HG03095 (cell line): ENCODE measurements around the gene PGLYRP1.

Source experiments
- ATAC-seq: cut with Tn5 transposase; IDR thresholded peaks from one replicate; pipeline ENCODE4 v1.9.1; 2021; ENCODE audit warnings: moderate library complexity; ENCODE audit not compliant: unreplicated experiment

PGLYRP1 gene, protein sequence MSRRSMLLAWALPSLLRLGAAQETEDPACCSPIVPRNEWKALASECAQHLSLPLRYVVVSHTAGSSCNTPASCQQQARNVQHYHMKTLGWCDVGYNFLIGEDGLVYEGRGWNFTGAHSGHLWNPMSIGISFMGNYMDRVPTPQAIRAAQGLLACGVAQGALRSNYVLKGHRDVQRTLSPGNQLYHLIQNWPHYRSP

DNA sequence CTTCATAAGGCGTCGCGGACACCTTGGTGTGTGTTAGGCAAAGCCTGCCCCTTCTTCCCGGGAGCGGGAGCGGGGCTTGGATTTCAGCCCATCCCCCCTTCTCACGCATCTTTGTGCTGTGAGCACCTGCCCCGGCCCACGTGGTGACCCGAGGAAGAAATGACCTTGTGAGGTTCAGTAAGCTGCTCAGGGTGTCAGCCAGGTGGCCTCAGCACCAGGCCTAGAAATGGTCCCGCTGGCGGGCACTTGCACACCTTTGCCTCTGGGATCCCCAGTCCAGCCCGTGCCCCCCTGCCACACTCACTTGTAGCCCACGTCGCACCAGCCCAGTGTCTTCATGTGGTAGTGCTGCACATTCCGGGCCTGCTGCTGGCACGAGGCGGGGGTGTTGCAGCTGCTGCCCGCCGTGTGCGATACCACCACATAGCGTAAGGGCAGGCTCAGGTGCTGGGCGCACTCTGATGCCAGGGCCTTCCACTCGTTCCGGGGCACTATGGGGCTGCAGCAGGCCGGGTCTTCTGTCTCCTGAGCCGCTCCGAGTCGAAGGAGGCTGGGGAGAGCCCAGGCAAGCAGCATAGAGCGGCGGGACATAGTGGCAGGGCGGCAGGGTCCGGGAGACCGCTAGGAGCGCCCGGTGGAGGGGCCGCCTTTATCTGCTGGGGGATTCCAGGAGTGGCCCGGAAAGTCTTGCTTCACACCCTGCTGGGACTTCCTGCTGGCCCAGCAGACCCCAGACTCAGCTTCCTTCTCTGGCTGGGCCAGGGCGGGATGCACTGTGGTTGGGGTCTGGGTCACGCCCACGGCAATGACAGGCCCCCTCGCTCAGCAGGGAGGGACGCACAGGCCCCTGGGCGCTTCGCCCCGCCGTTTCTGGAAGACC, at the start of gene PGLYRP1:
Gene PGLYRP1 (minus strand): TSS at position 623 of the 880 bp plus-strand sequence. CDS start 32 bp downstream, at position 591.
- no peak for ATAC-seq

DNA sequence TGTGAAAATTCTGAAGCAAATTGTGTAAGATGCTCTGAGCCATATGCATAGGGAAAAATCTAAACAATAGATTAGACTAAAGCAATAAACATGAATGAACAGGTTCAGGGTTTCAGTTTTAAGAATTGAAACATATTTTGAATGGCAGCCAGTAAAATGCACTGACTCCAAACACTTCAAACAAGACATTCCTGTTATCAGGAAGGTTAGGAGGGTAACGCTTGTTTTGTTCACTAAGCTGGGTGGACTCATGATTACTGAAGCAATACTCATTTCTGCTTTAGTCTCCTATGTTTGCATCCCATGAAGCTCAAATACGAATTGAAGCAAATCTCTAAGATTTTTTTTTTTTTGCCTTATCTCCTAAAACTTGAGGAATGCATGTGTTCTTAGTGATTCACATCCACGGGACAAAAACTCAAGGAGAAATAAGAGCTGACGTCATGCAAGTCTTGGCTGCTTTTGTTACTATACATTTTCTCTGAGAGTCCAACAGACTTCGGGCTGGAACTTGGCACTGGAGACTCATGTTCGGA, 47.0 kb upstream of the PGLYRP1 start:
- no peak for ATAC-seq

DNA sequence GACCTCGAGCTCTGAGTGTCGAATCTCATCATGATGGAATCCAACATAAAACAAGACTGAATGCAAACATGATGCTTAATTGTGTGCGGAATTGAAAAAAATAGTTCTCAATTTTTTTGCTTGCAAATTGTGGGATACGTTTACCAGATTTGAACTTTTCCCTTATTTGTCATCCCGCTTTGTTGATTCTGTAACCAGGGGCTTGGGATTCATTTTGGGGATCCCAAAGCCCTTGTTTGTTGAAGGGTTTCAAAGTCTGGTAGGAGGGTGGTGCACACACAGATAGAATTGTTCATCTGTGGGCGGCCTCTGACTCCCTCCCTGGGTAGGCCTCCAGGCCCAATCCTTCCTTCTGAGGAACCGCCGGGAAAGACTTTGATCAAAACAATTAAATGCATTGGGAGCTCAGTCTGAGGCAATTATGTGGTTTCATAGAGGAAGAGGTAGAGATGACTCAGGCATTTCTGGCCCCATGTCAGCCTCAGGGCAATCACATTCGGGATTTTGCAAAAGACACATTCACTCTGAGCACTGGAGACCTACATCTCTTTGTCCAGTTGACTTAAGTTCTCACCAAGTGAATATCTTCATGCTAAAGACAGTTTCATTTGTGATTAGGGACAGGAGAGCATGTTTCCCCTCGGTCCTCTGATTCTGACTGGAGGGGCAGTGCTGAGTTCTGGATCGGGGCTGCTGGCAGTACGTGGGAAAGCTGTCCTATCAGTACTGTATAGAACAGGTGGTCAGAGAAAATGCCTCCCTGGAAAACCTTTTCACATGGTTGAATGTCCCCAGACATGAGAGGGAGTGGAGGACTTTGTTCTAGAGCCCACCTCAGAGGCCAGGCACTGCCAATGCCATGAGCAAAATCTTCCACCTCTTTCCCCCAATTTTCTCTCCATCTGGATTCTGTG, 45.7 kb upstream of the PGLYRP1 start:
- ATAC-seq = no peak

DNA sequence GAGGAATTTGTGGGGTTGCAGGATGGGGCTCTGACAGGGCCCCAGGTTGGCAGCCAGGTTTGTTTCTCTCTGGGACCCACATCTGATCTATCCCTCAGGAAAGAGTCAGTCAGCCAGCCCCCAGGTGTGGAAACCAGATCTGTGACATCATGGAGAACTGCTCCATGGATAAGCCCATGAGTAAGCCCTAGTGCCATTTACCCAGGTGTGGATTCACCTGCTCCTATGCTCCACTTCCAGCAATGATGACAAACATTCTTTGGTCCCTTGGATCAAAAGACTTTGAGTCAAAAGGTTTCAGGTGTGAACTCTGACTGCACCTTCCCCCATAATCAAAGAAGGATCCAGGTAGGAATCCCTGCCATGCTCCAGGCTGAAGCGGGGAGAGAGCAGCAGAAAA, 44.8 kb upstream of the PGLYRP1 start:
- no peak for ATAC-seq

DNA sequence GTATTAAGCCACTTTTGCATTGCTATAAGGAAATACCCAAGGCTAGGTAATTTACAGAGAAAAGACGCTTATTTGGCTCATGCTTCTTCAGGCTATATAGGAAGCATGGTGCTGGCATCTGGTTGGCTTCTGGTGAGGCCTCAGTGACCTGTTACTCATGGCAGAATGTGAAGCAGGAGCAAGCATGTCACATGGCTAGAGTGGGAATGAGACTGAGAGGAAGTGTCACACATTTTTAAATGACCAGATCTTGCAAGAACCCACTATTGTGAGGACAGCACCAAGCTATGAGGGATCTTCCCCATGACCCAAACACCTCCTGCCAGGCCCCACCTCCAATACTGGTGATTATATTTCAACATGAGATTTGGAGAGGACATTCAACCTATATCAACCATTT, 43.6 kb upstream of the PGLYRP1 start:
- ATAC-seq = no peak

DNA sequence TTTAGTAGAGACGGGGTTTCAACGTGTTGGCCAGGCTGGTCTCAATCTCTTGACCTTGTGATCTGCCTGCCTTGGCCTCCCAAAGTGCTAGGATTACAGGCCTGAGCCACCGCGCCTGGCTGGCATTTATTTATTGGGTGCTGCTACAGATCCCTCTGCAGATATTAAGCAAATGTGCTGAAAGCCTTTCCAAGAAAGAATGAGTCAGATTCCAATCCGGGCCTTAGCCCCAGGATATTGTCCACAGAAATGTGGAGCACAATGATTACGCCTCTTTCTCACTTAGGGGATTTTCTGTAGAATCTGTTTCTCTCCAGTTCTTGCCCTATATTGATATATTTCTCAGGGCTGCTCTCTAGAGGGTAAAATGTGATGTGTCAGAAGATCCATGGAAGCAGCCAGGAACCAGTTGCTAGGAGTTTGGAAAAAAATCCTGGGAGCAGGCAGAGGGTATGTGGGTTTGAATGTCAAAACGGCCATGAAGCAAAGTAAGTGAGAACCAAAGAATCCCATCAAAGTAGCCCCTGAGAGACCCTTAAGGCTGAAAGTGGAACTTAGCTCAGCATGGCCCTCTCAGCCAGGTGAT, 42.7 kb upstream of the PGLYRP1 start:
- no peak for ATAC-seq

DNA sequence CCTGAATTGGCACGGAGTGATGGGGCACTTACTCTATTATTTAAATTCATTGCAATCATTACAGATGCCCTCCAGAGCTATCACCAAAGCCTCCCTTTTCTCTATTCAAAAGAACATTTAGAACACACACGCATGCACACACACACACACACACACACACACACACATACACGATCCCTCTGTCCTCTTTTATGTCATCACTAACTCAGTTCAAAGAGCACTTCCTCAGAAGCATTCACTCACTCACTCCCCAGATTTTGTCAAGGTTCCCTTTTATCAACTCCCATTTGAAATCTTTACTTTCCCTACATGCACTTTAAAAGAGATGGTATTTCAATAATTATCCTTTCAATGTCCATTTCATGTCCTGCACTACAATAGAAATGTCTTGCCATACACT, 40.3 kb upstream of the PGLYRP1 start:
- no peak for ATAC-seq

DNA sequence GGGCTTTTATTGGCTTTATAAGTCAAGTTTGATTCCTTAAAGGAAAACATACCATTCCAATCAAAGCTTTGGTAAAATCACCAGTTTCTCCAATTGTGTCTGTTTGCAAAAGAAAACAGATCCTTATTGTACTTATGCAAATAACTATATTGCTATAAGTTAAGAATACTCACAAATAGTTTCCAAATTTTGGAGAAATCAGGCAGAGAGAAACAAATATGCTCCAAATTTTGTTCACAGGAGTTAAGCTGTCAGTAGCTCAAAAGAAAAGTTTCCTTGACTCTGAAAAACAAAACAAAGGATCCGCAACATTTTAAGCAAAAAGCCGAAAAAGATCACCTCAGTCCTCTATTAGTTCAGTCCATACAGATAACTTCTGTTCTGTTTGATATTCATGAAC, 37.2 kb upstream of the PGLYRP1 start:
- no peak for ATAC-seq

DNA sequence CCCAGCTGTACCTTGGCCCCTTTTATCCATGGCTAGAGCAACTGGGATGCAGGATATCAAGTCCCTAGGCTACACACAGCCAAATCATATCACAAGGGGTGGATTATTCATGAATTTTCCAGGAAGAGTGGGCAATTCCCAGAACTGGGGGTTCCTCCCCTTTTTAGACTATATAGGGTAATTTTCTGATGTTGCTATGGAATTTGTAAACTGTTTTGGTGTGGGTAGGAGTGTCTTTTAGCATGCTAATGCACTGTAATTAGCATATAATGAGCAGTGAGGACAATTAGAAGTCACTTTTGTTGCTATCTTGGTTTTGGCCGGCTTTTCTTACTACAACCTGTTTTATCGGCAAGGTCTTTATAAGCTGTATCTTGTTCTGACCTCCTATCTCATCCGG, 35.9 kb upstream of the PGLYRP1 start:
- no peak for ATAC-seq

DNA sequence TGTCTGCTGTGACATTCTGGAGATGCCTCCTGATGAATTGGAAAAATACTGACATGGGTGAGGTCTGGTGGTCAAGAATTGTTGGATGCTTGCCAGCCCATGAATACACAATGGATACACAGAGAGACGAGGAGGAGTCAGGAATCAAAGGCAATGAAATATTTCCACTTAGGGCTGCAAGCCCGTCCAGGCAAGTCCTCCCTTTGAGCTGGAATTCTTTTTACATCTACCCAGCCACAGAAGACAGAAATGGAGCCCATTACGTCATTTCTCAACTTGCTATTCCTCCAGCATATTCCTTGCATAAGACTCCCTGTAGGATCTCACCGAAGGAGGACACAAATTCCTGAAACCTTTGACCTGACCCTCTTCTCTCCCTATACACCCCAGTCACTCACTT, 33.7 kb upstream of the PGLYRP1 start:
- no peak for ATAC-seq

DNA sequence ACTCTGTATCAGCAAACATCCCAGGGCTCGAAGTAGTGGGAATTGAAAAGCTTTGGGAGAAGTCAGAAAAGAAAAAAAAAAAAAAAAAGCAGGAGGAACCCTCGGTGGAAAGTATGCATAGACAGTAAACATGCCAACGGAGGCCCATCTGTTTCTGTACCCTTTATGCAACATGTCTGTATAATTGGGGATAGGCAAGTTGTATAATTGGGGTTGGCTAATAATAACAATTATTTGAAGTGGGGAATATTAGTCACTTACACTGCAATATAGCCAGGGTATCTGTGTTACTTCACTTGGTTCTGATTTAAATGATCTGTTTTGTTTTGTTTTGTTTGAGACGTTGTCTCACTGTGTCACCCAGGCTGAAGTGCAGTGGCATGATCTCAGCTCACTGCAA, 30.0 kb upstream of the PGLYRP1 start:
- no peak for ATAC-seq

DNA sequence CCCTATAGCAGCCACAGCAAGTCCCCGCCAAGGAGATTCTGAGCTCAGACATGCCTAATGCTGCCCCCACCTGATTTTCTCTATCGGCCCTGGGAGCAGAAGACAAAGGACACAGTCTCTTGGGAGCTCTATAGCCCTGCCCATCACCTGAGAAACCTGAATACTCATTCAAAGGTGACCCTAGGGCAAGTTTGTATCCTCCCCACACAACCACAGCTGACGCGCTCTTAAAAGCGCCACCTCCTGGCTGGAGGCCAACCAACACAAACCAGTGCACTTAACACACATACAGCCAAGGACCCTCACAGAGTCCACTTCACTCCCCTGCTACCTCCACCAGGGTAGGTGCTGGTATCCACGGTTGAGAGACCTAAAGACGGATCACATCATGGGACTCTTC, 26.7 kb upstream of the PGLYRP1 start:
- no peak for ATAC-seq

DNA sequence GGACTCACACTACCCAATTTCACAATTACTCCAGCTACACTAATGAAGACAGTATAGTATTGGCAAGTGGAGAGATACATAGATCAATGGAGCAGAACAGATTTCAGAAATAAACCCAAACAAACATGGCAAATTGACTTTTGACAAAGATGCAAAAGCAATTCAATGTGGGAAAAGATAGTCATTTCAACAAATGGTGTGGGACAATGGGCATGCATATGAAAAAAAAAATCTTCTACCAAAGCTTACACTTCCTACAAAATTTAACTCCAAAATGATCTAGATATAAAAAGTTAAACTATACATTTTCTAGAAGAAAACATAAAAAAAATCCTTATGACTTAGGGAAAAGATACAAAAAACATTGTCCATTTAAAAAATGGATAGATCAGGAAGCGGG, 20.7 kb upstream of the PGLYRP1 start:
- ATAC-seq = no peak

DNA sequence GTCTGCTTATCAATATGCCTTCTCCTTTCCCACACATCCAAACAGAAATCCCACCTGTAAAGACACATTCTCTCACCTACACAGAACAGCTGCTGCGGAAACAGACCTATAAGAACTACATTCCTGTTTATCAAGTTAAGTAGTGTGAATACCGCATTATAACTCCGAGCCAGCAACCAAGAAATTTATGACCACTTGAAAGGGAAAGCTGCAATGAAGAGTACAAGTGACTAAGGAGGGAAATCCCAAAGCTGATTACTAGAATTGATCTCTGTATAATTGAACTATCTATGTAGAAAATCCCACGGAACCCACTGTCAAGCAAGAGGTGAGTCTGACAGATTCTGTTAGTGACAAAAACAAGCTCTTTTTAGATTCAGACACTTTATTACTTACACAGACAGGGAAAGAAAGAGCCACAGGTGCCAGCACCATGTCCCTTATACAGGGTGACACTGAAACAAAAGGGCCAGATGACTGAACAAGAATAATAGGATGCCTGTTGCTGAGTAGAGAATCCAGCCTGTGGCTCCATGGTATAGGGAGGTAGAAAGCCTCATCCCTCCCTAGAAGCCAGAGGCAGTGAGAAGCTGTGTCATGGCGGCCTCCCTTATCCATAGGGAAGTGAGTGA, 19.5 kb upstream of the PGLYRP1 start:
- ATAC-seq = no peak

DNA sequence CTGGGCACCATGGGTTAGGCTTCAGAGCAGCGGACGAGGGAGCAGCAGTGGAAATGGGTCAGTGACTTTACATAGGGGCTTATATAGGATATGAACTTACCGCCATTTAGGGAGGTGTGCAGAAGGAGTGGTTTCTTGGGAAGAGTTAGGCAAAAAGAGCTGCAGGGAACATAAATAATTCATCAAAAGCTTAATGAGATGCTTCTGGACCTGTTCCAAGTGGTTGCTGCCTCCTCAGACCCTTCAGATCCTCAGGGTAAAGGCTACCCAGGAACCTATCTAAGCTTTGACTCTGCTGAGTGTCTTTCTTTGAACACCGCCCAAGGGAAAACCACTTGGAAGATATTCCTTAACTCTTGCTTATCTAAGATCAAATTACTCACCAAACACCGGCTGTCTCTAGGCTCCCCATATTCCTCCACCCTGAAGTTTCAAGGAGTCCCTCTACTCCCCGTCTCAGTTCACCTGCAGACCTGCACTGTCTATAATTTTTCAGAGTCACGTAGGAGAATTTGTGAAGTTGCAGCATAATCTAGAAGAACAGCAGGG, 18.2 kb upstream of the PGLYRP1 start, which contains the start of gene IGFL4:
Gene IGFL4 (minus strand): TSS at position 51 of the 549 bp plus-strand sequence. CDS start 40 bp downstream, at position 11.
- no peak for ATAC-seq

DNA sequence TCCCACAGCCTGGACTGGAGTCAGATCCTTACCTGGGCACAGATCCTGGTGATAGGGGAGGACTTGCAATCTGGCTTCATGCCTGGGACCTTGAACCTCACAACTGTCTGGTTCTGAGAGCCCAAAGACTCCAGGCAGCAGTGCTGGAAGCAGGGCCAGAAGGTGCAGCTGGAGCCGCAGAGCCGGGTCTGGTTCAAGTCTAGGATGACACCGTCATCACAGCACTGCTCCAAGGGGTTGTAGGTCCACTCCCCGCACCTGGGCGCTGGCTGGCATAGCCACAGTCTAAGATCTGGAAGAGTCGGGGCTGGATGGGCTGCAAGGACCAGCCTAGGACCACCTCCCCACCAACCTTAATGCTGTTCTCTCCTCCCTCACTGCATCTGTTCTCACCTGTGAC, 17.3 kb upstream of the PGLYRP1 start:
- ATAC-seq = no peak

DNA sequence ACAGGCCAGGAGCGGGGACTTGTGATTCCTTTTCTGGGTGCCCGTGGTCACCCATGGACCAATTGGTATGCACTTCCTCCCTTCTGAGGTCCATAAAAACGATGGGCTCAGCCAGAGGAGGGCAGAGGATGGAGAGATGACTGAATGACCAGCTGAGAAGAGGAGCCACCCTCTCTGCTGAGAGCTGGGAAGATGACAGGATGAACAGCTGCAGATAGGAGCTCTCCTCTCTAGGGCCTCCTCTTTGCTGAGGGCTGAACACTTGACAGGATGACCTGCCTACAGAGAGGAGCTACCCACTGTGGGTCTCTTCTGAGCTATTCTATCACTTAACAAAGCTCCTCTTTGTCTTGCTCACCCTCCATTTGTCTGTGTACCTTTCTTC, 13.9 kb upstream of the PGLYRP1 start:
- no peak for ATAC-seq

DNA sequence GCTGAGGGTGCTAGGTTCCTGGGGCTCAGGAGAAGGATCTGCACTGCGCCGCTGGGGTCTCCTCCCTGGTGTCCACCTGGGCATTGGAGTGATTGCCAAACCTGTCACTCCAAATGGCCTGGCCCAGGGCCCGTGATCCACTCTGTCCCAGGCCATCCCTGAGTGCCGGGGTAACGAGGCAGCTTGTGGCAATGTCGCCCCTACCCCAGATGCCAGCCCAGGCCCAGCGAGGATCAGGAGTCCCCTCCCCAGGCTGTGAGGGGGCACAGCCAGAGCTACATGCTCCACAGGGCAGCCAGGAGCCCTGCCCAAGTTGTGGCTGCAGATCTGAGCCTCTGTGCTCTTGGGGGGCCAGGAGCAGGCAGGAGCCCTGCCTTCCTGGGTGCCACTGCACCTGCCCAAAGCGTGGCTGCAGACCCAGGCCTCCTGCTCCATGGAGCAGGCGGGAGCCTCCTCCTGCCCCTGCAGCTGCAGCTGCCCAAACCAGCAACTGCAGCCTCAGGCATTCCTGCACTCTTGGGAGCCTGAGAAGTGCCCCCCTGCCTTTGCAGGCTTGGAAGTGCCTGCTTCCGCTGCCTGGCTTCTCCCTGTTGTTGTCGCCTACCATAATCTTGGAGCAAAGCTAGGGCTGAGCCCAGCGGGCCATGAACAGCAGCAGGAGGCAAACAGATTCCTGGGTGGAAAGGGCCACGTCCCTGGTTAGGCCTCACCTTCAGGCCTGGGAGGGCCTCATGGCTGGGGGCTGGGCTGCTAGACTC, 13.3 kb upstream of the PGLYRP1 start:
- no peak for ATAC-seq

DNA sequence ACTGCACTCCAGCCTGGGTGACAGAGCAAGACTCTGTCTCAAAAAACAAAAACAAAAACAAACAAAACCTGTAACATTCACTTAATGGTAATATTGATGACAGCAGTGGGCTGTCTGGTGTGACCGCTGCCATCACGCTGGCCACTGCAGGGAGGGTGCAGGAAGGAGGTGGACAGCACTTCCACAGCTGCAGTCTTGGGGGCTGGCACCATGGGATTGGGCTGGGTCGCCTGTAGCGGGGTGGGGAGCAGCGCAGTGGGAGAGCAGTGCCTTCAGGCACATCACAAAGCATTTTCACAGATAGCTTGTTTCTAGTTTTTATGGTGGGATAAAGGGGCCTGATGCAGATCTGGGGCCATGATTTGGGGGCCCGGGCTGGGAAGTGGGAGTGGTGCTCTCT, 12.7 kb upstream of the PGLYRP1 start:
- no peak for ATAC-seq
